ENCODE measurements around the gene MLXIP. TPM values are rescaled to one million over a fixed set of nuclear protein-coding genes. Genes with fewer than 3 reads are reported as not detected.
A peak's percentile ranks its signal among the peaks of the same experiment; 100 is the strongest.

The MLXIP gene
- total and polyA plus RNA-seq, 8 donors, result 48.1 to 98.7 (median 77.9) TPM

DNA sequence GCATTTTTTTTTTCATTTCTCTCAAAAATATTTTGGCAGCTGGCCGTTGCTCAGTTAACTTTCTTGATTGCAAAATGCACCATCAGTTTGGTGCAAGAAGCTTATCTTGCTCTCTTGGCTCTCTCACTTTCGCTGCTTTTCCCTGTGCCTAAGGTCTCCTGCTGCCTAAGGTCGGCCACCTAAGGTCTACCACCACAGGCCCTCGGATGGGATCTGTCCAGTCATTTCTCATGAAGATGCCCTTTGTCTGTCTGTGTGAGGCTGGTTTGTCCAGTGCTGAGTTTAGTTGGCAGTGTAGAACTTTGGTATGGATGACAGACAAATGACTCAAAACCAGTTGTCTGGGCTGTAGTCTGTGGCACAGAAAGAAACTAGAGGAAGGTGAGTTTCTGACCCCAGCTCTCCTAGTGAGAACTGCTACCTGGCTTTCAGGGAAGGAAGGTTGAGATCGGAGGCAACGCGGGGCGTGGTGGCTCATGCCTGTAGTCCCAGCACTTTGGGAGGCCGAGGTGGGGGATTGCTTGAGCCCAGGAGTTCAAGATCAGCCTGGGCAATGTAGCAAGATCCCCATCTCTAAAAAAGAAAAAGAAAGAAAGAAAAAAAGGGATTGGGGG is 2.6 kb downstream of the MLXIP start:
- H3K4me1 ChIP-seq, result peaks cover 24 to 72% of the 10 kb centered on the region in 2 donors

GRCh38 chr12:122081697-122082221 is 3.2 kb downstream of the MLXIP start:
- no peak for TF ChIP-seq CTCF (IDR thresholded peaks at IDR 0.05)
- H3K27ac ChIP-seq, result peak overlapping the region; percentile 82 to 93
- ATAC-seq, result peak; percentile 6
- H3K4me3 ChIP-seq, result peak overlapping the region in 1 of 2 donors; percentile 65
- no peaks in the 10 kb centered on the region for H3K9me3 ChIP-seq
- H3K4me1 ChIP-seq, result peaks cover 25 to 77% of the 10 kb centered on the region in 2 donors
- intact Hi-C loops (cut with DNase I), result no loop called here
- H3K27me3 ChIP-seq, result no peaks in the 10 kb centered on the region
- DNase-seq, result peak; percentile 40 to 94 (median 70)
- peaks cover 0 to 31% of the 10 kb centered on the region in 2 donors for H3K36me3 ChIP-seq

More for the DNA sequence above, 2.6 kb downstream of the MLXIP start:
- Histone ChIP-seq H3K4me3 (peak overlapping the region; percentile 65 to 92), H3K36me3 (peaks cover 0 to 25% of the 10 kb centered on the region in 2 donors), H3K9me3 (no peaks in the 10 kb centered on the region), H3K27me3 (no peaks in the 10 kb centered on the region), H3K27ac (peak overlapping the region; percentile 82 to 93)
- no peak for TF ChIP-seq CTCF (IDR thresholded peaks at IDR 0.05)
- intact Hi-C loops (cut with DNase I), result no loop called here
- ATAC-seq (no peak), DNase-seq (peak; percentile 33 to 70 (median 59))

- peak overlapping the region in 1 of 2 donors; percentile 93 for H3K27ac ChIP-seq
- H3K27me3 ChIP-seq, result no peaks in the 10 kb centered on the region
- no peaks in the 10 kb centered on the region for H3K9me3 ChIP-seq
- ATAC-seq (no peak), DNase-seq (peak in 1 of 4 donors; percentile 19)
- intact Hi-C loops (cut with DNase I), result no loop called here
- no peak for TF ChIP-seq CTCF (IDR thresholded peaks at IDR 0.05)
- H3K4me1 ChIP-seq, result peaks cover 28 to 77% of the 10 kb centered on the region in 2 donors
- H3K36me3 ChIP-seq, result peaks cover 0 to 34% of the 10 kb centered on the region in 2 donors
- peak overlapping the region in 1 of 2 donors; percentile 65 for H3K4me3 ChIP-seq
Measured at GRCh38 chr12:122082621-122083356, 4.2 kb downstream of the MLXIP start.

DNA sequence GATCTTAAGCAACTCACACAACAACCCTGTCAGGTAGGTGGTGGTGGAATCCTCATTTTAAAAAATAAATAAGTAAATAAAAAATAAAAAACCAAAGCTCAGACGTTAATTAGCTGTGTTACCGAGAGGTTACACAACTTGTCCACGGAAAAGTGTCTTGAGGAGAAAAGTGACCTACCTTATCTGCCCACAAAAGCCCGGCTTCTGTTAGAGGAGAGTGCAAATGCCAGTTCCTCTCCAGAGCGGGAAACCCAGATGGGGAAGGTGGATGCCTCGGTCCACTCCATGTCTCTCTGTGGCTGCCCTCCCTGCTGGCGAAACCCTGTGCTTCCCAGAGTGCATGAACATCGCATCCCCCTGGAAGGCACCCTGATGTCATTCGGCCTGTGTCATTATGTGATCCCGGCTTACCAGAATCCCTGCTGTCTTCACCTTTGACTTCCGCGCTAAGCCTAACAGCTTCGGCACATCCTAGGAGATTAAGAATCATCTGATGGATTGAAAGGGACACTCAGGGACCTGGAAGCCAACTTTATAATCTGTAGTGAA is 6.4 kb downstream of the MLXIP start:
- Histone ChIP-seq H3K9me3 (no peaks in the 10 kb centered on the region), H3K4me1 (peaks cover 31 to 82% of the 10 kb centered on the region in 2 donors), H3K4me3 (no peak overlapping the region), H3K27me3 (no peaks in the 10 kb centered on the region), H3K36me3 (peaks cover 0 to 41% of the 10 kb centered on the region in 2 donors), H3K27ac (no peak overlapping the region)
- ATAC-seq, result no peak
- TF ChIP-seq CTCF (IDR thresholded peaks at IDR 0.05), result no peak
- intact Hi-C loops (cut with DNase I), result no loop called here
- peak in 1 of 4 donors; percentile 28 for DNase-seq

GRCh38 chr12:122085591-122085990 is 7.0 kb downstream of the MLXIP start:
- TF ChIP-seq CTCF (IDR thresholded peaks at IDR 0.05), result no peak
- no peak for DNase-seq
- no peak for ATAC-seq
- H3K27ac ChIP-seq, result no peak overlapping the region
- H3K36me3 ChIP-seq, result peaks cover 0 to 41% of the 10 kb centered on the region in 2 donors
- H3K4me3 ChIP-seq, result no peak overlapping the region
- no peaks in the 10 kb centered on the region for H3K27me3 ChIP-seq
- H3K4me1 ChIP-seq, result peaks cover 33 to 82% of the 10 kb centered on the region in 2 donors
- intact Hi-C loops (cut with DNase I), result no loop called here
- H3K9me3 ChIP-seq, result no peaks in the 10 kb centered on the region

All from left lung (tissue), 10 donors.